Suprapubic skin (tissue), 3 donors: ENCODE data around the gene B9D2.

Experiments used
- CTCF ChIP-seq, 2 donors: fragments of 200-600 bp in 1 of 2; fragments of 450-650 bp in 1 of 2; sonication (generic) in 1 of 2; IDR thresholded peaks; one replicate each; pipeline ENCODE4 v1.5.1; 2016 to 2019; ENCODE audit warnings: antibody characterized with exemption in 2 of 2, mild to moderate bottlenecking in 1 of 2, moderate library complexity in 1 of 2
- POLR2A ChIP-seq, 2 donors: fragments of 450-650 bp; IDR thresholded peaks; one replicate each; pipeline ENCODE4 v1.6.1; 2017; ENCODE audit warnings: antibody characterized with exemption in 2 of 2, mild to moderate bottlenecking in 2 of 2, moderate library complexity in 2 of 2

DNA sequence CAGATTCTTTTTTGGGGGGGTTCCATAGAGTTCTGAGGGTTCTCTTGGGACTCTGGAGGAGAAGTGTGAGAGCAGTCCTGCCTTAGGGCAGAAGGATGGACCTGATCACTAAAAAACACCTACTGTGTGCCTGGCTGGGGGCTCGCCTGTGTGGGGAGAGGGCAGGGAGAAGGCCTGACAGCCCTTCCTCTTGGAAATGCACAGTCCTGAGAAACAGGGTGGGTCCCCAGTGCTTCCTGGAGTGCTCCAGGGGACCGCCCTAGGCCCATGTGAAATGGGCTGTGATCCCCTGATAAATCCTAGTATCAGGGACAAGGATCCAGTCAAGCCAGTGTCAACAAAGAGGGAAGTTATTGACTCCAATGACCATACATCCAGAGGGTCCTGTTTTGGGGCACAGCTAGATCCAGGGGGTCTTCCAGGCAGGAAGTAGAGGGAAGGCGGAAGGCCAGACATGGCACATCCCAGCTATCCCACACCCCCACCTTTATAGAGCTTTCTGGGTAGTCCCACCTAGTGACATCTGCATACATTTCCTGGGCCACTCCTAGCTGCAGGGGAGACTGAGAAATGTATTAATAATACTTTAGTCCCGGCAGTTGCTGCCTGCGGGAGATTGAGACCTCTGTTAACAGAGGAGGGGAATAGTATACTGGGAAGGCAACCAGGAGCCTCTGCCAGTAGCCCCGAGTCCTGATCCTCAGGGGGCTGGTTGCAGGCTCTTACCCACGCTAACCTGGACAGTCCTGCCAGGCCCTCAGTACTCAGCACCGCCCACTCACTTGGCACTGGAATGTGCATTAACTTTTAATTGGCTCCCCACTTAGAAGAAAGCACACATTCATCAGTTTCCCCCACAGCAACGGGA is 47.4 kb upstream of the B9D2 start:
- TF ChIP-seq CTCF (IDR thresholded peaks at IDR 0.05) (no peak), POLR2A (IDR thresholded peaks at IDR 0.05) (no peak)
